CD4-positive, alpha-beta T cell treated with Interleukin-10 for 1 hour (primary cell): ENCODE measurements around the gene MT1F.
"Not testable (repeated sequence)": the region's sequence is repeated elsewhere in the genome, so short reads cannot be mapped to it uniquely, and the experiment has no call there.

Experiments
- DNase-seq: peaks from one replicate; pipeline ENCODE4 v3.0.0-alpha.2; 2020

Gene MT1F

DNA sequence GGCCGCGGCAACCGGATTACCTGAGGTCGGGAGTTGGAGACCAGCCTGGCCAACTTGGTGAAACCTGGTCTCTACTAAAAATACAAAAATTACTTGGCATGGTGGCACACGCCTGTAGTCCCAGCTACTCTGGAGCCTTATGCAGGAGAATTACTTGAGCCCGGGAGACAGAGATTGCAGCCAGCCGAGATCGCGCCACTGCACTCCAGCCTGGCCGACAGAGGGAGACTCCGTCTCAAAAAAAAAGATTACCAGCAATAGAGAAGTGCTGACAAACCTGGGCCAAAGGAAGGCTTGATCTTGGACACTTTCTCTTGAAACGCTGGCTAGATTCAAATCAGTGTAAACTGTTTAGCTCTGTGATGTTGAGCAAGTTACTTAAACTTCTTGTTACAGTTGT lies 16.2 kb downstream of the MT1F start:
- DNase-seq, result peak; percentile 26

DNA sequence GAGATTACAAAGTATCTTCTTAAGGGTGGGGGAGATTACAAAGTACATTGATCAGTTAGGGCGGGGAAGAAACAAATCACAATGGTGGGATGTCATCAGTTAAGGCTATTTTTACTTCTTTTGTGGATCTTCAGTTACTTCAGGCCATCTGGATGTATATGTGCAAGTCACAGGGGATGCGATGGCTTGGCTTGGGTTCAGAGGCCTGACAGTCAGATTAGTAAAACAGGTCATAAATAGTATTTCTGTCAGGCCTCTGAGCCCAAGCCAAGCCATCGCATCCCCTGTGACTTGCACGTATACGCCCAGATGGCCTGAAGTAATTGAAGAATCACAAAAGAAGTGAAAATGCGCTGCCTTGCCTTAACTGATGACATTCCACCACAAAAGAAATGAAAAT lies 16.8 kb downstream of the MT1F start:
- not testable (repeated sequence) for DNase-seq

DNA sequence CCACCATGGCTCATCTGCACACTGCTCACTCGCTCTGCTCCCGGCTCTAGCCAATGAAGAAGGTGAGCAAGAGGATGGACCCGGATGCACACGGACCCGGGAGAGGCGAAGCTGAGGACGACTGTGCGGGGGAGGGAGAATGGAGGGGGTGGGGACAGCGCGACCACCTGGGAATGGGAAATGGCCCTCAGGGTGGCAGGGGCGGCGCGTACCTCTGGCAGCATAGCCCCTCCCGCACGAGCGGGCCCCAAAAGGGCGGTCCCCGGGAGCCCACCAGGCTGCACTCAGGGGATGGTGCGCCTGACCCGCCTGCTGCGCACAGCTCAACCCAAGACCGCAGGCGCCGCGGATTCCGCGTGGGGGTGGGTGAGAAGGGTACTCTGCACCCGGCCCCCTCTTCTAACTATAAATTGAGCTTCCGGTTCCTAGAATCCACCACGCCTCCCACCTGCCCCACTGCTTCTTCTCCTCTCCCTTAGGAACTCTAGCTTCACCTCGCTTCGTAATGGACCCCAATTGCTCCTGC lies 18.0 kb downstream of the MT1F start:
- DNase-seq, result peak; percentile 34

DNA sequence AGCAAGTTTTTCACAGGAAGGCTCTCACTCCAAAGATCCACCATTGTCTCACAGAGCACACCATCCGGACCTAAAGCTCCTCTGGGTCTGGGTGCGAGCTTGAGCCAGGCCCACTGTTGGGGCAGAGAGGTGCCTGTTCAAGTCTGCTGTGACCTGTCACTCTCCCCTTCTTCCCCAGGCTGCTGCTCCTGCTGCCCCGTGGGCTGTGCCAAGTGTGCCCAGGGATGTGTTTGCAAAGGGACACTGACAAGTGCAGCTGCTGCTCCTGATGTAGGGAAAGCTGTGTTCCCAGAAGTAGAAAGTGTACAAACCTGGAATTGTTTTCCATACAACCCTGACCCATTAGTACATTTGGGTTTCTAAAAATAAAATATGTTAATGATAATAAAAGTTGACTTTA lies 19.7 kb downstream of the MT1F start:
- DNase-seq, result no peak

DNA sequence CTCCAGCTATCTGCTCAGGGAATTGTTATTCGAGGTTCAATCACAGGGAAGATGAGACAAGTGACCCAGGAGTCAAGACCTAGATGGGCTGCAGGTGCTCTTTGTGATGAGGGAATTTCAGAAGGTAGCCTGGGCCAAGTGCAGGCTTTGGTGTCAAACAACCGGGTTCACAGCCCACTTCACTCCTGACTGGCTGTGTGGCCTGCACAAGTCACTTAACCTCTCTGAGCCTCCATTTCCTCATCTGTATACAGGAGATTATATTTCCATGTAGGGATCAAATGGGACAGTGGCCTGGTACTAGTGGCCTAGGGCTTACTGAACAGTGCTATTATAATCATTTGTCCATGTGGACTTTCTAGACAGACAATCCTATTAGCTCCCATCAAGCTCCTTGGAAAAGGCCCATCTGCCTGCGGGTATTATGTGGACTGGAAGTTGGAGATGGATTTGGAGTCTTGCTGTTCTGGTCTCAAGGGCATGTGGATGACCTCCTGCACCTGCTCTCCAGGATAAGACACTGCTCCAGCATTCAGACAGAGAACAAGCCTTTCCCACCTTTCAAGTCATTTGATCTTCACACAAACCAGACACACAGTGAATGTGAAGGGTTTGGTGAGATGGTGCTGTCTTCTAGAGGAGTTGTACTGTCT lies 21.4 kb downstream of the MT1F start:
- no peak for DNase-seq

DNA sequence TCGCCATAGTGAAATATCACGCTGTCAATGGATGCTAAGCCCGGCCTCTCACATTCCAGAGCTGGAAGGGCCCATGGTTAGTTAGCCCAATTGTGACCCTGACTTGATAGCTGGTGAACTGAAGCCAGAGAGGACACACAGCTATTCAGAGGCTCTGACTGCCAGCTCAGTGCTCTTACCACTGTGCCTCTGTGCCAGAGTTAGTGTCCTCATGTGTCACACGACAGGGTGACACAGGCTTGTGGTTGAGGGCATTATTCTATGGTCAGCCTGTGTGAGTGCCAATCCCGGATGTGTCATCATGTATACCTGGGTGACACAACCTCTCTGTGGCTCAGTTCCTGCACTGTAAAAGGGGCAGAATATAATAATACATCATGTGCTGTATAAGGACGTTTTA lies 22.1 kb downstream of the MT1F start:
- DNase-seq, result no peak

DNA sequence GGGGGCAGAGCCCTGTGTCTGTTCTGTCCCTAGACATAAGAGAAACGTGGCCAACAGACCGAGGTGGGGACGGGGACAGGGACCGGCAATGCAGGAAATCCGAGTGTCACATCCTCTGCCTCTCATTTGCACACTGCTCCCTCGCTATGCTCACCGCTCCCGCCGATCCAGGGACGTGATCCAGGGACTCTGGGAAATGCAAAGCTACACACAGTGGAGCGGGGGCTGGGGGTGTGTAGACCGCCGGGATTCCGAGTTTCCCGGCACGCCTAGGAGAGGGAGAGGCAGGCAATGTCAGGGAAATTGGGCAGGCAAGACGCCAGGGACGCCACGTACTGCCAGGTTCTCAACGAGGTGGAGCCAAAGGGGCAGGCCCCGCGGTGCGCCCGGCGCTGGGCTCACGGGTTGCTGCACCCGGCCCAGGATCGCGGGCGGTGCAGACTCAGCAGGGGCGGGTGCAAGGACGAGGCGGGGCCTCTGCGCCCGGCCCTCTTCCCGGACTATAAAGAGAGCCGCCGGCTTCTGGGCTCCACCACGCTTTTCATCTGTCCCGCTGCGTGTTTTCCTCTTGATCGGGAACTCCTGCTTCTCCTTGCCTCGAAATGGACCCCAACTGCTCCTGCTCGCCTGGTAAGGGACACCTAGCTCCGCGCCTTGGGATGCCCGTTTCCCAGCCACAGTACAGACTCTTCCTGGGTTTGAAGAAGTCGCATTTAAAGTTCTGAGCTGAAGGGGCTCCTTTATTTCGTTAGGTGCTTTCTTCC lies 24.4 kb downstream of the MT1F start, which contains the start of gene MT1X:
TSS of gene MT1X (plus strand) at position 532 of the 764 bp plus-strand sequence. CDS start at position 603, 71 bp downstream.
- DNase-seq, result peak; percentile 90

DNA sequence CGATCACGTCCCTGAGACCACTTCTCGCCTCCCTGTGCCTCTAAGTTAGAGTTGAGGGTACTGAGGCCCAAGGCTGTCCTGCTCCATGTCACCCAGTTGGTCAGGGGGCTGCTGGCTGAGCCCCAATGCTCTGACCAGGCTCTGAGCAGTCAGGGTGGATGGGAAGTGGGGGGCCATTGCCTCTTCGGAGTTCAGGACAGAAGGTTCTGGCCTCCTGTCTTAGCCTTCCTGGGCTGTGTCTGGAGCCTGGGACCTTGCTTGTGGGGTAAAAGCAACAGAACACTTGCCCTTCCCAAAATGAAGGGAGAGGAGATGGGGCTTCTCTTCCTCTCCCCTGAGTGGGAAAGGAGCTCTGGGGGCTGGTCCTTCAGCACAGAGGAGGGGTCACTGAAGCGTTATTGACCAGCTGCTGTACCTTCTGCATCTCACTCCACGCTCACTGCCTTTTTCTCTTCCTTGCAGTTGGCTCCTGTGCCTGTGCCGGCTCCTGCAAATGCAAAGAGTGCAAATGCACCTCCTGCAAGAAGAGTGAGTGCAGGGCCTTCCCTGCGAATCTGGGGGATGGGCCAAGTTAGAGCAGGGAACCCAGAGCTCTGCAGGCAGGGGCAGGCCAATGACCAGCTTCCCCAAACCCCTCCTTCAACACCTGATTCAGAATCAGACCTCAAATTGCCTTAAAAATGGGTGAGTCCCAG lies 25.1 kb downstream of the MT1F start:
- no peak for DNase-seq

DNA sequence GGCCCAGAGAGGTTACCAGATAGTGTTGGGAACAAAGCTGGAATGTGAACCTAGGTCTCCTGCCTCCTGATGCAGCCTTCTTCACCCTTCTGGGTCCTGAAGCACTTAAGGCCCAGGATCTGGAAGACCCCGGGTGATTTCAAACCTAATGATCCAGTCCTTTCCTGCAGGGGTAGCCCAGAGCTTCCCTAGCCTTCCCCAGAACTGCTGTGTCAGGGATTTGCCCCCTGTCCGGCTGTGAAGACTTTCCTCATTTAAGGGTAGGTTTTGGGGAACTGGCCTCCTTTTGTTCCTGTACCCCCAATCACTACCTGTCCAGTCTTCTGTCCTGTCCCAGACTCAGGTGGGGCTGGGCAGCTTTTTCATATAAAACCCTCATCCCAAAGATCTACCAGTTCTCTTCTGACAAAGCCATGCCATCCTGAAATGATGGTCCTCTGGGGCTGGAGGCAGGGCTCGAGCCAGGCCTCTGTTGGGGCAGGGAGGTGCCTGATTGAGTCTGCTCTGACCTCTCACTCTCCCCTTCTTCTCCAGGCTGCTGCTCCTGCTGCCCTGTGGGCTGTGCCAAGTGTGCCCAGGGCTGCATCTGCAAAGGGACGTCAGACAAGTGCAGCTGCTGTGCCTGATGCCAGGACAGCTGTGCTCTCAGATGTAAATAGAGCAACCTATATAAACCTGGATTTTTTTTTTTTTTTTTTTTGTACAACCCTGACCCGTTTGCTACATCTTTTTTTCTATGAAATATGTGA lies 25.8 kb downstream of the MT1F start:
- no peak for DNase-seq

DNA sequence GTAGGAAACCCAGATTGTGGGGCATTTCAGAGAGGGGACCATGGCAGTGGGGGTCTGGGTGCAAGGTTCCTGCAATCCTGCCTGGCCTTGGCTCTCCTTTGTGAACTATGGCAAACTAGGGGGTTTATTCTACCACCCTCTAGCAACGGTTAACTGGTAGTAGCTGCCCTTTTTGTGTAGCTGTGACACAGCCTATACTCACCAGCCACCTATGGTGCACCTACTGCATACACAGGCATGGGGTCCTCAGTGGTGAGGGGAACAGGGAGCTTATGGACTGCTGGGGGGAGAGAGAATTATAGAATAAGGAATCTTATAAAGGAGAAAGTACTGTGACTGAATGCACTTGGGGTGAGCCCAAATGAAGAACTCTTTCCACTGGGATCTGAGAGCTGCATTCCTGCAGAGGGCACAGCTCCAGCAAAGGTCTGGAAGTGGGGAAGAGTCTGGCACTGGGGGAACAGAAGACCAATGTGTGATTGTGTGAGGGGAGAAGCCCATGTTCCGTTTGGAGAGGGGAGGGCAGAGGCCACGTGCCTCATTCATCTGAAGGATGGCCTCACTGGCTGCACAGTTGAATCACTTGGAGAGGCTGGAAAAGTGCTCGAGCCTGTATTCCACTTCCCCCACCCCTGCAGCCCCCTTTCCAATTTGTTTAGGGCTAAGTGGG lies 26.6 kb downstream of the MT1F start:
- no peak for DNase-seq

DNA sequence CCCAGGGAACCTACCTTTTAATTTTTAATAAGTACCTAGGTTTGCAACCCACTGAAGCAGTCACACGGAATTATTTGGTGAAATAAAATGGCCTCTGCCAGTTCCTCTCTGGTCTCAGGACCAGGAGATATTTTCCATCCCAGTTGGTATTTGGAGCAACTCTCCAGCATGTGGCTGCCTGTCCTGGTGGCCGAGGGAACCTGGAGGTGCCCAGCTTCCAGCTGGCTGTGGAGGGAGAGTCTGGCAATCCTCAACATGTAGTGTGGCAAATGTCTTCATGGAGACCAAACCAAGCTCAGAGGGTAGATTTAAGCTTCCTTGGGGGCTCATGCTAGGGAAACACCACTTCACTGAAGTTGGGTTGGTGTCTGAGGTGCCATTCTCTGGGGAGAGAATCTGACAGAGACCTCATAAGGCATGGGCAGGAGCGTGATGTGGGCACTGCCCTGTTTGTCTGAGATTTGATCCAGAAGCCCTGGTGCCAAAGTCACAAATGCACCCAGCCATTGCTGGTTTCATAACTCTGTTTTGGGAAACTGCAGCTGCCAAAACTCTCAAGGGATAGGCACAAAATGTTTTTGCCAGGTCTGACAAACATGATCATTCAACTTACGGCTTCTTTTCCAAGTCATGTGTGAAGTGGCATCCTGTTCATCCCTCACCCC lies 27.3 kb downstream of the MT1F start:
- DNase-seq, result no peak

DNA sequence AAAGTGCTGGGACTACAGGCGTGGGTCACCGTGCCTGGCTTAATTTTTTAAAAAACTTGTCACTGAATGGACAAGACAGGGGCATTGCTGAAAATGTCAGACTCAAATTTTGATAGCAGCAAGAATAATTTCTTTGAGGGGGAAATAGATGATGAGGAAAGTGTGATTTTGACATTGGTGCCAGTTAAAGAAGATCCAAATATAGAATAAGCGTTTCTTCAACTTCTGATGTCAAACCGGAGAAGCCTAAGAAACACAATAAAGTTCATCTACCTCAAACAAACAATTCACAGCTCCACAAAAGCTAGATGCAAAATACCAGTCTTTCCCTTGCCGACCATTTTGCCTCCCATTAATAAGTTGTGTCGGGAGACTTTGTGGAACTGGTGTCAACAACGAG lies 29.0 kb downstream of the MT1F start:
- no peak for DNase-seq

DNA sequence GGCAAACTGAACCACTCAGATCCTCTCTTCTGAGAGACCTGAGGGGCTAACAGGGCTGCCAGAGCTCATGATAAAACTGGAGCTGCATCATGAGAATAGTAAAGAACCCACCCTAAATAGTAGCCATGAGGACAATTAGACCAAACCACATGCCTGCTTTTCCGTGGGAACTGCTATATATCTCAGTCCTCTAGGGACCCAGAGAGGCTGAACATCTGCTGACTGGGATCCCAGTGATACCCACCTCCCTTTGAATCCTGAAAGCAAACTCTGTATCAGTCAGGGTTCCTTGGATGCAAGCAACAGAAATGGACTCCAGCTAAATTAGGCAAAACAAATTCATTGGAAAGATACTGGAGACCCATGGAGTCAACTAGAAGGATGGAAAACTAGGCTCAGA lies 31.0 kb downstream of the MT1F start:
- DNase-seq, result no peak

DNA sequence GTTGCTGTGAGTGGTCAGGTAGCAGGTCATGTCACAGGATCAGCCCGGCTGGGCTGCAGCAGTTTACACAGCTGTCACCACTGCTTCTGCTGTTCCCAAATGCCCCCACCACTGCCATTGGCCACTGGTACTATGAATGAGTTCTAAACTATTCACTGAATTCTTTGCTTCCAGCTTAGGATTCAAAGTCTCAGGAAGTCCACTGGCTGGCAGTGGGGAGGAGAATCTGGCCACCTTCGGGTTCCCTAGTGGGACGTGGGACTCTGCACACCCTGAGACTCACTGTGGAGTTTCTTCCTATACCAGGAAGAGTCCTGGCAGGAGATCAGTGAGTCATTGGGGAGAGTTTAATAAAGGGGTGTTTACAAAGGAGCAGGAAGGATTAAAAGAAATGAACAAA lies 31.4 kb downstream of the MT1F start:
- no peak for DNase-seq

DNA sequence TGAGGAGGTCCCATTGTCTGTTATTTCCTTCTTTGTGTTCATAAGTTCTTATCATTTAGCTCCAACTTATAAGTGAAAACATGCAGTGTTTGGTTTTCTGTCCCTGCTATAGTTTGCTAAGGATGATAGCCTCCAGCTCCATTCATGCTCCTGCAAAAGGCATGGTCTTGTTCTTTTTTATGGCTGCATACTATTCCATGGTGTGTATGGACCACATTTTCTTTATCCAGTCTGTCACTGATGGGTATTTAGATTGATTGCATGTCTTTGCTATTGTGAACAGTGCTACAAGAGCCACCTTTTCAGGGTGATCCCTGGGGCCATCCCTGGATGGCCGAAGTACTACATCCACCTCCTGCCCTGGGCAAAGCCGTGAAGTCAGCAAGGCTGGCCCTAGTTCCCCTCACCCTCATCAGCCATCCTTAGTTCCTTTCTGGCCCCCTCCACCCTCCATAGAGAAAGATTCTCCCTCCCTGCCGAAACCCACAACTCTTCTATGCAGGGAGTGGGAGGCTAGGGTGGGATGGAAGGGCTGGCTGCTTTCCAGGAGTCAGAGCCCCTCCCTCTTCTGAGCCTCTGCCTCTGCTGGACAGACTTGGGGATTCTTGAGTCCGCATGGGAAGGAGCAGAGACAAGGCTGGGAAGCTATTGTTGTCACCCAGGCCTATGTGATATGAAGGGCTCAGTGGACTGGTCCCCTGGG lies 32.8 kb downstream of the MT1F start:
- no peak for DNase-seq

DNA sequence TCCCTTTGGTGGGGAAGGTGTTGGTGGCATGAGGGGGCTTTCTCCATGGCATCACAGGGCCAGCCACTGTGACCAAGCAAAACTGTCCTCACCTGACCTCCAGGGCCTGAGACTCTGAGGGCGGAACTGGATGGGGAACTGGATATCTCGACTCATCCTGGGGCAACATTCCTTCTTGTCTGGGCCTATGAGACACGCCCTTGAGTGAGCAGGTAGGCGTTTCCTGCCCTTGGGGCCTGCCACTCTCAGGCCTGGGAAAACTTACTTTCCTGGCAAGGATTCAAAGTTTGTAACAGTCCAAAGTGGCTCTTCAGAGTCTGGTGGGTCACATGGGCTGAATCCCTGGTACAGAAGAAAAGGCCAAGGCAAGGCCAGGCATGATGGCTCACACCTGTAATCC lies 34.1 kb downstream of the MT1F start:
- DNase-seq, result no peak

DNA sequence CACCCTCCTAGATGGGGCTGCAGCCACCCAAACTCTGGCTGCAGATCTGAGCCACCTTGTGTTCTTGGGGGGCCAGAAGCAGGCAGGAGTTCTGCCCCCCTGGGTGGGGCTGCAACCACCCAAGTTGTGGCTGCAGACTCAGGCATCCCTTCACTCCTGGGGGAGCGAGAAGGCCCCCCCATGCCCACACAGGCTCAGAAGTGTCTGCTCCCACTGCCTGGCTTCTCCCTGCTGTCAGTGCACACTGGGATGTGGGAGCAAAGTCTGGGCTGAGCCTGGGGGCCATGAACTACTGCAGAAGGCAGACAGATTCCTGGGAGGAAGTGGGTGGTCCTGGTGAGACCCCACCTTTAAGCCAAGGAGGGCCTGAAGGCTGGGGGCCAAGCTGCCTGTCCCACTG lies 37.5 kb downstream of the MT1F start:
- no peak for DNase-seq

DNA sequence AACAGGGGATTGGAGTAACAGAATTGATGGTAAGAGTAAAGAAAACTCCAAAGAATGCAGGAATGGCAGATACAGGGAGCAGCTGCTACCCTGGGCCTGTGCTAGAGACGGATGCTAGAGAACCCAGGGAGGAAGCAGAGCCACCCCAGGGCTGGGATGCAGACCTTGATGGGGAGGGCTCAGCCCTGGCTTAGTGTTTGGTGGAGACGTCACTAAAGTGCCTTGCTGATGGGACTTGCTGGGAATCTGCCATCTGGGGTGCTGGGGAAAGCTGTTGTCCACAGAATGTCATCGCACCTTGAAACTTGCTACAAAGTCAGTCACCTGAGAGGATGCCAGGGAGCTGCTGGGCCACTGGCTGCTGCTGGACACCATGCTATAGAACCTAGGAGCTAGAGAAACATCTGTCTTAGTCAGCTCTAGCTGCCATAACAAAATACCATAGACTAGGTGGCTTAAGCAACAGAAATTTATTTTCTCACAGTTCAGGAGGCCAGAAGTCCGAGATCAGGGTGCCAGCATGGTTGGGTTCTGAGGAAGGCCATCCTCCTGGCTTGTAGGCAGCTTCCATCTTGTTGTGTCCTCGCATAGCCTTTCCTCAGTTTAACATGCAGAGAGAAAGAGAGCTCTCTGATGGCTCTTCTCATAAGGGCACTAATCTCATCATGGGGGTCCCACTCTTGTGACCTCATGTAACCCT lies 39.8 kb downstream of the MT1F start:
- no peak for DNase-seq

DNA sequence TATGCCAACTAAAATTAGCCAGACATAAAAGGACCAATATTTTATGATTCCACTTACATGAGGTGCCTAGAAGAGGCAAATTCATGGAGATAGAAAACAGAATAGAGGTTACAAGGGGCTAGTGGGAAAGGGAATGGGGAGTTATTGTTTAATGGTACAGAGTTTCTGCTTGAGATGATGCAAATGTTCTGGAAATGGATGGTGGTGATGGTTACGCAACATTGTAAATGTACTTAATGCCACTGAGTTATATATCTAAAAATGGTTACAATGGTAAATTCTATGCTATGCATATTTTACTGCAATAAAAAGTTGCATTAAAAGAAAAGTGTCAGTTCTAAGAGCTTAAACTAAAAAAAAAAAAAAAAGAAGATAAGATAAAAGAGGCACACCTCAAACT lies 42.4 kb downstream of the MT1F start:
- no peak for DNase-seq

DNA sequence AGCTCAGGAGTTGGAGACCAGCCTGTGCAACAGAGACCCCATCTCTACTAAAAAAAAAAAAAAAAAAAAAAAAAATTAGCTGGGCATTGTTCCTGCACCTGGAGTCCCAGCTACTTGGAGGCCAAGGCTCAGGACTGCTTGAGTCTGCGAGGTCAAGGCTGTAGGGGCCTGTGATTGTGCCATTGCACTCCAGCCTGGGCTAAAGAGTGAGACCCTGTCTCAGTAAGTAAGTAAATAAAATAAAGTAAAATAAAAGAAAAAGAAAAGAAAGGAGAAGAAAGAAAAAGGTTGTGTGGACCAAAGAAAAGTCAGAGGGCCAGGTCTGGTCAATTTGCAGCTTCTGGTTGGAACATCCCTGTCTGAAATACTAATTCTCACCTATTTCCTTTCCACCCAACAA lies 42.9 kb downstream of the MT1F start:
- no peak for DNase-seq

DNA sequence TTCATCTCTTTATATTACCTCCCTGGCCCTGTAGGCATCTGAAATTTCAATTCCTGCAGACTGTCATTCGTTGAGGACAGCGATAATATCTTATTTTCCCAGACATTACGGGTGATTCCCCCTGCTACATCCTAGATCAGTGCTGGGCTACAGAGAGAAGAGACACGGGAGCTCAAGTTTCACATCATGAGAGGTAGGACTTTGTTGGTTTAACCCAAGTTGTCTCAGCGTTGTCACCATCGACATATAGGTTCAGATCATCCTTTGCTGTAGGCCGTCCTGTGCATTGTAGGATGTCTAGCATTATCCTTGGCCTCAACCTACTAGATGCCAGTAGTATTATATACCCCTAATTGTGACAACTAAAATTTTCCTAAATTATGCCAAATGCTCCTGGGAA lies 43.8 kb downstream of the MT1F start:
- DNase-seq, result no peak
